Astrocyte (in vitro differentiated cells and primary cell): ENCODE results near the gene PDF.

Source experiments
- CTCF ChIP-seq: IDR thresholded peaks from 2 replicates; pipeline ENCODE4 v1.5.1; 2011; ENCODE audit warnings: low read depth, mild to moderate bottlenecking, inconsistent platforms, low read length, moderate library complexity; ENCODE audit not compliant: insufficient read depth
- EZH2 ChIP-seq: IDR thresholded peaks from 2 replicates; pipeline ENCODE4 v1.6.1; 2012; ENCODE audit warnings: mild to moderate bottlenecking, low read length, inconsistent platforms; ENCODE audit not compliant: insufficient read depth

GRCh38 chr16:69324585-69325253, 5.7 kb downstream of the PDF start:
- no peak for TF ChIP-seq CTCF
- TF ChIP-seq EZH2: no peak
